Retinal pigment epithelial cell (primary cell): ENCODE measurements around the gene MYCT1.
"Not testable (repeated sequence)": the region's sequence is repeated elsewhere in the genome, so short reads cannot be mapped to it uniquely, and the experiment has no call there.

Source experiments
- DNase-seq: peaks from one replicate; pipeline ENCODE4 v3.0.0-alpha.2; 2010; ENCODE audit warnings: low read depth
- H3K4me3 ChIP-seq: 2 replicates; pipeline ENCODE4 v1.5.1; 2011; ENCODE audit warnings: mild to moderate bottlenecking, low read length, control low read depth, moderate library complexity
- TF ChIP-seq, protein P1 (sequence below): conservative IDR thresholded peaks from 2 replicates; pipeline ENCODE4 v1.5.1; 2011; ENCODE audit warnings: low read depth, low read length, control low read depth, inconsistent platforms

MYCT1 gene

DNA sequence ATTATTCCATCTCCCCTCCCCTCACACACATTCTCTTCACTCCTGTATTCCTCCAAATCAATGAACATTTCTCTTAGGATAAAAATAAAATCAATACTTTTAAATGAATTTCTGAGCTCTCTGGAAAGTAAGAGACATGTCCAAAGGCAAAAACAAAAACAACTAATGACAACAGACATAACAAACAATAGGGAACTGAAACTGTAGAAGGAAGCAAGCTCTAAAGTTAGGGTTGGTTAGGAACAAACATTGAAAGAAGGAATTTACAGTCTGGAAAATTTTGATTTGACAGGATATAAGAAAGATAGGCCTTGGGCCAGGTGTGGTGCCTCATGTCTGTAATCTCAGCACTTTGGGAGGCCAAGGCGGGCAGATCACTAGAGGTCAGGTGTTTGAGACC is 17.5 kb upstream of the MYCT1 start:
- no peak for DNase-seq
- TF ChIP-seq, protein P1, sequence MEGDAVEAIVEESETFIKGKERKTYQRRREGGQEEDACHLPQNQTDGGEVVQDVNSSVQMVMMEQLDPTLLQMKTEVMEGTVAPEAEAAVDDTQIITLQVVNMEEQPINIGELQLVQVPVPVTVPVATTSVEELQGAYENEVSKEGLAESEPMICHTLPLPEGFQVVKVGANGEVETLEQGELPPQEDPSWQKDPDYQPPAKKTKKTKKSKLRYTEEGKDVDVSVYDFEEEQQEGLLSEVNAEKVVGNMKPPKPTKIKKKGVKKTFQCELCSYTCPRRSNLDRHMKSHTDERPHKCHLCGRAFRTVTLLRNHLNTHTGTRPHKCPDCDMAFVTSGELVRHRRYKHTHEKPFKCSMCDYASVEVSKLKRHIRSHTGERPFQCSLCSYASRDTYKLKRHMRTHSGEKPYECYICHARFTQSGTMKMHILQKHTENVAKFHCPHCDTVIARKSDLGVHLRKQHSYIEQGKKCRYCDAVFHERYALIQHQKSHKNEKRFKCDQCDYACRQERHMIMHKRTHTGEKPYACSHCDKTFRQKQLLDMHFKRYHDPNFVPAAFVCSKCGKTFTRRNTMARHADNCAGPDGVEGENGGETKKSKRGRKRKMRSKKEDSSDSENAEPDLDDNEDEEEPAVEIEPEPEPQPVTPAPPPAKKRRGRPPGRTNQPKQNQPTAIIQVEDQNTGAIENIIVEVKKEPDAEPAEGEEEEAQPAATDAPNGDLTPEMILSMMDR: no peak

GRCh38 chr6:152680879-152681517 is 16.7 kb upstream of the MYCT1 start:
- TF ChIP-seq, protein P1: no peak
- DNase-seq: no peak
- H3K4me3 ChIP-seq: no peak overlapping the region

More for the DNA sequence above, 17.5 kb upstream of the MYCT1 start:
- H3K4me3 ChIP-seq: no peak overlapping the region

GRCh38 chr6:152682141-152682540 is 15.6 kb upstream of the MYCT1 start:
- TF ChIP-seq, protein P1: no peak
- no peak overlapping the region for H3K4me3 ChIP-seq
- DNase-seq: no peak

DNA sequence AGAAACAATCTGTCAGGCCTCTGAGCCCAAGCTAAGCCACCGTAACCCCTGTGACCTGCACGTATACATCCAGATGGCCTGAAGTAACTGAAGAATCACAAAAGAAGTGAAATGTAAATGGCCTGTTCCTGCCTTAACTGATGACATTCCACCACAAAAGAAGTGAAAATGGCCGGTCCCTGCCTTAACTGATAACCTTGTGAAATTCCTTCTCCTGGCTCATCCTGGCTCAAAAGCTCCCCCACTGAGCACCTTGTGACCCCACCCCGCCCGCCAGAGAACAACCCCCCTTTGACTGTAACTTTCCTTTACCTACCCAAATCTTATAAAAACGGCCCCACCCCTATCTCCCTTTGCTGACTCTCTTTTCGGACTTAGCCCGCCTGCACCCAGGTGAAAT is 14.8 kb upstream of the MYCT1 start:
- not testable (repeated sequence) for H3K4me3 ChIP-seq, DNase-seq

DNA sequence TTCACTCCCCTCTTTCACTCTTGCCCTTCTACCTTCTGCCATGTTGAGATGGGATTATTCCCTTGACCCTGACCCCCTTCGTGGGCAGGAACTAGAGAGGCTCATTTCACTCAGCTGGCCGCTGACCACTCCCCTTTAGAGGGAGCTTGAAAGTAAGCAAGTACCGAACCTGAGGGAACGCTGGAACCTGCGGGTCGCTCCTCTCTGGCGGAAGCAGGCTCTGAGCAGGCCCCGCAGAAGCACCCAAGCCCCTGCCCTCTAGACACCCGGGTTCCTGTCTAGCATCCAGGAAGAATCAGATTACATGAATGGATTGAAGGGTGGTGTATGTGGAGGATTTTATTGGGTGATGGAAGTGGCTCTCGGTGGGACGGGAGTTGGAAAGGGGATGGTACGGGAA is 11.9 kb upstream of the MYCT1 start:
- TF ChIP-seq, protein P1: no peak
- no peak for DNase-seq
- H3K4me3 ChIP-seq: no peak overlapping the region

DNA sequence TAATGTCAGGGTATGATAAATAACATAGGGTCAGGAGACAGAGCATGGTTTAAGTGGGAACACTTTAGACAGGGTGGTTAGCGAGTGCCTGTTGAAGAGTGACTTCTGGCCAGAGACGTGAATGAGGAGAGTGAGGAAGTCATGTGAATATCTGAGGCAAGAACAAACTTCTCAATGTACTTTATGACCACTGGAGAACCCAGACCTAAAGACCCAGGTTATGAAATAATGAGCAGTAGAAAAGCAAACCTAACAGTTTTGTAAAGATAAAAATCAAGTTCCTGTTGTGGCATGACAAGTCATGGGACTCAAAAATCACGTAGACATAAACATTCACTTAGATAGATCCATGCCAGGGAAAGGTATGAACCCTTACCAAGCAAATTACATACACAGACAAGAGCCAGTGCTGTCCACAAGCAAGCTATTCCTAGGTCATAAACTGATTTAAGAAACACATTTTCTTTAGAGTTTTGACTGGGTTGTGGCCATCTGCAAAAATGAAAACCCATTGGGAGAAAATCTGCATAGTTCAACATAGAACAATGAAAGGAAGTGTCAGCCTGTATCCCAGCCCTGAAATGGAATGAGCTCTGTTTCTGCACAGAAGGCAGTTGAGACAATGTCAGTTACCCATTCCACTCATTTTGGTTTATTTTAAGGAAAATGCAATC is 2.2 kb upstream of the MYCT1 start:
- no peak overlapping the region for H3K4me3 ChIP-seq
- TF ChIP-seq, protein P1: no peak
- no peak for DNase-seq

DNA sequence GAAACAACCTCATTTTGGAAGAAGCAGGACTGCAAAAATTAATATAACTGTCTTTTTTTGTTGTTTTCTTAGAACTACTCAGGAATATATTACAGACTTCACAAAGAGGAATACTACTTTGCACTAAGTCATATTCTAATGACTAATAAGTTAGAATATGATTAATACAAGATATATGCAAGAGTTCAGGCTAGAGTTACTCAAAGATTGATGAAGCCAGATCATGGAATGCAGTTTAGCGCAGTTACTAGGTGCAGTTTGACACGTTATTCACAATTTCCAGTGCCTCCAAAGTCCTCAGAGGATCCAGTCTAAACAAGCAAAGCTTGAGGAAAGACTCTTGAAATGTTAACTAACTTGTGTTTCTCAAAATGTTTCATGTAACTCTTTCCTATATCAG is 1.2 kb upstream of the MYCT1 start:
- no peak overlapping the region for H3K4me3 ChIP-seq
- DNase-seq: peak; percentile 39
- TF ChIP-seq, protein P1: no peak
